Kidney (tissue), 14 donors: ENCODE results near the gene AFF3. TPM values are rescaled to one million over a fixed set of nuclear protein-coding genes. Genes with fewer than 3 reads are reported as not detected.

ENCODE experiments used
- DNase-seq, 5 donors: peaks; one replicate each; pipeline ENCODE4 v3.0.0-alpha.2; 2013 to 2020
- FAIRE-seq: peaks from 2 replicates; lab custom pipeline; 2012; peaks lifted over from hg19 to GRCh38; lab: Jason Lieb, UNC
- H3K27ac ChIP-seq, 2 donors: one replicate each; pipeline ENCODE4 v1.7.0; 2013; ENCODE audit warnings: low read depth in 2 of 2, low read length in 2 of 2, inconsistent platforms in 1 of 2
- H3K27me3 ChIP-seq: one replicate; pipeline ENCODE4 v1.7.1; 2013; ENCODE audit warnings: low read length, inconsistent platforms; ENCODE audit not compliant: control insufficient read depth, insufficient read depth
- H3K36me3 ChIP-seq, 3 donors: one replicate each; pipeline versions ENCODE4 v1.7.0 to v1.7.1; 2013; ENCODE audit warnings: low read length in 3 of 3, control low read depth in 1 of 3, inconsistent platforms in 1 of 3; ENCODE audit not compliant: insufficient read depth in 3 of 3, control insufficient read depth in 2 of 3
- H3K4me1 ChIP-seq, 3 donors: one replicate each; pipeline versions ENCODE4 v1.7.0 to v1.7.1; 2013; ENCODE audit warnings: low read length in 3 of 3, inconsistent platforms in 1 of 3, low read depth in 1 of 3; ENCODE audit not compliant: control insufficient read depth in 2 of 3, insufficient read depth in 2 of 3
- H3K4me3 ChIP-seq, 3 donors: one replicate each; pipeline versions ENCODE4 v1.7.0 to v1.8.1; 2013; ENCODE audit warnings: low read length in 3 of 3, control low read depth in 1 of 3, inconsistent platforms in 1 of 3
- H3K9ac ChIP-seq, 3 donors: one replicate each; pipeline versions ENCODE4 v1.7.0 to v1.7.1; 2013; ENCODE audit warnings: low read length in 3 of 3, control low read depth in 1 of 3, inconsistent platforms in 1 of 3
- H3K9me3 ChIP-seq, 3 donors: one replicate each; pipeline versions ENCODE4 v1.7.0 to v1.7.1; 2013; ENCODE audit warnings: low read length in 3 of 3, control low read depth in 1 of 3, inconsistent platforms in 1 of 3; ENCODE audit not compliant: control insufficient read depth in 2 of 3, insufficient read depth in 1 of 3
- intact Hi-C: fragments of 100-400 bp; cut with DNase I; formaldehyde crosslinking; loops from one replicate; pipeline ENCODE4 v1.11.1; 2022
- polyA plus RNA-seq: library from polyadenylated mRNA; stranded (reverse); fragments of 350-450 nt; fragmentation: Illumina TruSeq; extraction: RNeasy Lipid Tissue Mini Kit (QIAGEN cat#74804); gene quantifications from one replicate; pipeline ENCODE4 v1.2.3, GENCODE V29; 2014; ENCODE audit warnings: low read depth, low replicate concordance; ENCODE audit not compliant: insufficient read depth
- total RNA-seq: library from RNA; stranded (reverse); fragmentation: NEBNext Ultra II Directional; extraction: Animal tissue kit (Norgen Biotek cat#: 25700); gene quantifications from one replicate; pipeline ENCODE4 v1.2.1, GENCODE V29; 2021
- TF ChIP-seq, protein P1 (sequence below): IDR thresholded peaks from 3 replicates; pipeline ENCODE4 v1.5.1; 2012; ENCODE audit warnings: mild to moderate bottlenecking, moderate library complexity, borderline replicate concordance; ENCODE audit not compliant: insufficient read depth; ENCODE audit errors: extremely low read depth
- donor health status: control.
- donor health status: control.
- donor health status: control.
- donor health status: control.
- donor health status: control.
- donor health status: DM: yes; HTN: yes; CAD: no.
- donor health status: Normal renal cell carcinoma (clear cell type).

AFF3 gene
- total and polyA plus RNA-seq, 2 donors from 2014 or later, result 0.65 to 11.0 TPM

DNA sequence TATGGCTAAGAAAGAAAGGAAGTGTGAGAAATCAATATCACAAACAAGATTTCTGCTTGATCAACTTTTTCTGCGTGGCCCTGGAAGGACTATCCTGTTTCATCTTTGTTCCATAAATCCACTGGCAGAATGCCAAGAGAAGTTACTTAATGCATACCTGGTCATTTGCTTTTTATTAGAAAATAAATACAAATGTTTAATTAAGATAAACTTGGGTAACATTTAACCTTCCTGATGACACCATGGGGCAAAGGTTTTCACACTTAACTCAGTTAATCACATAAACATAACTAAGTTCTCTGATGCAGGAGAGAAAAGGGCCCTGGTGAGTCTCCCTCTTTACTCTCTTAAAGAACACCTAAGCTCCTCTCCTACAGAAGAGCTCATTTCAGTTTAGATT is 203.3 kb downstream of the AFF3 start:
- Histone ChIP-seq H3K4me3 (no peak overlapping the region), H3K4me1 (no peaks in the 10 kb centered on the region), H3K27me3 (no peaks in the 10 kb centered on the region), H3K9me3 (no peaks in the 10 kb centered on the region), H3K27ac (no peak overlapping the region), H3K36me3 (no peaks in the 10 kb centered on the region), H3K9ac (no peak overlapping the region)
- no peak for FAIRE-seq
- TF ChIP-seq, protein P1, sequence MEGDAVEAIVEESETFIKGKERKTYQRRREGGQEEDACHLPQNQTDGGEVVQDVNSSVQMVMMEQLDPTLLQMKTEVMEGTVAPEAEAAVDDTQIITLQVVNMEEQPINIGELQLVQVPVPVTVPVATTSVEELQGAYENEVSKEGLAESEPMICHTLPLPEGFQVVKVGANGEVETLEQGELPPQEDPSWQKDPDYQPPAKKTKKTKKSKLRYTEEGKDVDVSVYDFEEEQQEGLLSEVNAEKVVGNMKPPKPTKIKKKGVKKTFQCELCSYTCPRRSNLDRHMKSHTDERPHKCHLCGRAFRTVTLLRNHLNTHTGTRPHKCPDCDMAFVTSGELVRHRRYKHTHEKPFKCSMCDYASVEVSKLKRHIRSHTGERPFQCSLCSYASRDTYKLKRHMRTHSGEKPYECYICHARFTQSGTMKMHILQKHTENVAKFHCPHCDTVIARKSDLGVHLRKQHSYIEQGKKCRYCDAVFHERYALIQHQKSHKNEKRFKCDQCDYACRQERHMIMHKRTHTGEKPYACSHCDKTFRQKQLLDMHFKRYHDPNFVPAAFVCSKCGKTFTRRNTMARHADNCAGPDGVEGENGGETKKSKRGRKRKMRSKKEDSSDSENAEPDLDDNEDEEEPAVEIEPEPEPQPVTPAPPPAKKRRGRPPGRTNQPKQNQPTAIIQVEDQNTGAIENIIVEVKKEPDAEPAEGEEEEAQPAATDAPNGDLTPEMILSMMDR, result no peak
- DNase-seq, result no peak
- intact Hi-C loops, result no loop called here

DNA sequence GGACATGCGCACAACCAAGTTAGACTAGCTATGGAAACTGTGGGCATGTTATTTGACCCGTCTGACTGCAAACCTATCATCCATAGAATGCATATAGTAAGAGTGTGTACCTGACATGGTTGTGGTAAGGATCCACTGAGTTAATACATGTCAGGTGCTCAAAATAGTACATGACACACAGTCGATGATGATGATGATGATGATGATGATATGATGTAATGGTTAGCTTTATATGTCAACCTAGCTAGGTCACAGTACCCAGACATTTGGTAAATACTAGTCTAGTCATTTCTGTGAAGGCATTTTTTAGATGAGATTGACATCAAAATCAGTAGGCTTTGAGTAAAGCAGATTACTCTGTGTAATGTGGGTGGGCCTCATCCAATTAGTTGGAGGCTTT is 204.1 kb downstream of the AFF3 start:
- TF ChIP-seq, protein P1, result no peak
- Histone ChIP-seq H3K4me3 (no peak overlapping the region), H3K27me3 (no peaks in the 10 kb centered on the region), H3K4me1 (no peaks in the 10 kb centered on the region), H3K9me3 (no peaks in the 10 kb centered on the region), H3K9ac (no peak overlapping the region), H3K36me3 (no peaks in the 10 kb centered on the region), H3K27ac (no peak overlapping the region)
- intact Hi-C loops, result no loop called here
- DNase-seq (no peak), FAIRE-seq (no peak)

DNA sequence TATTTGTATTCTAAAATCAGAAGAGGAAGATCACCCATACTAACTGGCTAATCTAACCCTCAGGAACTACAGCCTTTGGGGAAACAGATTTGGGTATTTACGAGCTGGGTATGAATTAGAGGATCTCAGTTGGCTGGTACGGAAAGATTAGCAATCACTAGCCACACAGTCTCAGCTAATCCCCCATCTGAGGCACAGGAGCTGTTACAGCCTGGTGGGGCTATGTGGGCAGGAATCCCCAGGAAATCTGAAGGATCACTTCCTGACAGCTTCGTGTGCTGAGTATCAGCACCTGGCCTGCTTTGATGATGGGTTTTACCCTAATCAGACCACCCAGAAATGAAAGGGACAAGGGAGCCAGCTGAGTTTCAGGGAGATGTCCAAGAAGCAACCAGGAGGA is 206.3 kb downstream of the AFF3 start:
- Histone ChIP-seq H3K27me3 (no peaks in the 10 kb centered on the region), H3K9ac (no peak overlapping the region), H3K27ac (no peak overlapping the region), H3K9me3 (no peaks in the 10 kb centered on the region), H3K36me3 (no peaks in the 10 kb centered on the region), H3K4me3 (no peak overlapping the region), H3K4me1 (no peaks in the 10 kb centered on the region)
- intact Hi-C loops, result no loop called here
- FAIRE-seq, result no peak
- DNase-seq, result no peak
- TF ChIP-seq, protein P1, result no peak

GRCh38 chr2:99935662-99936061 is 206.7 kb downstream of the AFF3 start:
- no peak overlapping the region for H3K4me3 ChIP-seq
- TF ChIP-seq, protein P1, result no peak
- no peaks in the 10 kb centered on the region for H3K9me3 ChIP-seq
- FAIRE-seq, result no peak
- no peak for DNase-seq
- no peaks in the 10 kb centered on the region for H3K36me3 ChIP-seq
- H3K4me1 ChIP-seq, result no peaks in the 10 kb centered on the region
- H3K27ac ChIP-seq, result no peak overlapping the region
- intact Hi-C loops, result no loop called here
- H3K9ac ChIP-seq, result no peak overlapping the region
- no peaks in the 10 kb centered on the region for H3K27me3 ChIP-seq
